PFSK-1 (cell line): Measurements from ENCODE around the gene NCKAP1.

ENCODE experiments used
- FOXP2 ChIP-seq: optimal IDR thresholded peaks from 2 replicates; pipeline ENCODE3; 2011; ENCODE audit warnings: borderline replicate concordance, control low read depth, inconsistent platforms; ENCODE audit not compliant: insufficient read depth; ENCODE audit errors: extremely low read length, extremely low read depth
- POLR2AphosphoS5 ChIP-seq: IDR thresholded peaks from 2 replicates; pipeline ENCODE4 v1.6.1; 2012; ENCODE audit warnings: low read depth, mild to moderate bottlenecking, control low read depth, low read length, moderate library complexity
- REST ChIP-seq, 2 experiments: IDR thresholded peaks; 2 replicates each; pipeline versions ENCODE4 v1.6.1 to v1.8.0; 2011 to 2012; ENCODE audit warnings: low read depth in 2 of 2, low read length in 2 of 2, control low read depth in 1 of 2, inconsistent platforms in 1 of 2, mild to moderate bottlenecking in 1 of 2, moderate library complexity in 1 of 2; ENCODE audit not compliant: insufficient read depth in 1 of 2
- SIN3A ChIP-seq: IDR thresholded peaks from 2 replicates; pipeline ENCODE4 v1.6.1; 2012; ENCODE audit warnings: mild to moderate bottlenecking, low read length, moderate library complexity, borderline replicate concordance; ENCODE audit not compliant: insufficient read depth
- TAF1 ChIP-seq: IDR thresholded peaks from 2 replicates; pipeline ENCODE4 v1.6.1; 2012; ENCODE audit warnings: low read length, control low read depth, borderline replicate concordance; ENCODE audit not compliant: insufficient read depth

GRCh38 chr2:182918961-182919652, 119.2 kb downstream of the NCKAP1 start:
- TF ChIP-seq SIN3A = no peak
- no peak for TF ChIP-seq POLR2AphosphoS5
- no peak for TF ChIP-seq REST (IDR thresholded peaks at IDR 0.05; ENCODE audit: insufficient read depth in 1 of 2, low read depth in 2 of 2, low read length in 2 of 2)
- TF ChIP-seq TAF1 = no peak
- no peak for TF ChIP-seq FOXP2
